ENCODE data around the gene ZNF154. TPM values are rescaled to one million over a fixed set of nuclear protein-coding genes. Genes with fewer than 3 reads are reported as not detected.

Gene ZNF154
- total RNA-seq, 4 donors from 2014 or later, result 1.1 to 2.2 (median 1.8) TPM

- intact Hi-C loops (cut with DNase I; ENCODE audit: low total_unique reads) (no loop called here), in situ Hi-C loops (cut with MboI; ENCODE audit: low pct_ligation_motif_present in 1 of 4, low pct_unique_long_range_greater_than_20kb in 1 of 4, low sequenced_read_pairs in 3 of 4) (no loop called here)
- WGBS, 2 donors (ENCODE audit: low coverage in 1 of 2), result 86 to 95% methylated on average over 1 to 6 of the region's 6 CpGs
- H3K36me3 ChIP-seq, result peaks cover 1 to 50% (median 28%) of the 10 kb centered on the region in 4 donors
- H3K4me1 ChIP-seq, result peaks cover 0 to 1% (median under 1%) of the 10 kb centered on the region in 4 donors
- no peaks in the 10 kb centered on the region for H3K27me3 ChIP-seq
- no peak overlapping the region for H3K4me3 ChIP-seq
- no peak for TF ChIP-seq POLR2AphosphoS5 (IDR thresholded peaks at IDR 0.05)
- TF ChIP-seq CTCF (IDR thresholded peaks at IDR 0.05), result no peak
- TF ChIP-seq EP300 (IDR thresholded peaks at IDR 0.05; ENCODE audit: low read depth), result no peak
- no peak for TF ChIP-seq POLR2A (IDR thresholded peaks at IDR 0.05)
- H3K9me3 ChIP-seq, result peaks cover 66 to 97% of the 10 kb centered on the region in 2 donors
- no peak for DNase-seq
- no peak overlapping the region for H3K27ac ChIP-seq
These were observed 20.8 kb downstream of the ZNF154 start for GRCh38 chr19:57688011-57688763.

GRCh38 chr19:57687363-57688010, 21.5 kb downstream of the ZNF154 start:
- peaks cover 66 to 93% of the 10 kb centered on the region in 2 donors for H3K9me3 ChIP-seq

GRCh38 chr19:57686727-57687126, 22.3 kb downstream of the ZNF154 start:
- TF ChIP-seq EP300 (IDR thresholded peaks at IDR 0.05; ENCODE audit: low read depth) (no peak), POLR2AphosphoS5 (IDR thresholded peaks at IDR 0.05) (no peak)
- Histone ChIP-seq H3K4me1 (peaks cover 4 to 11% (median 10%) of the 10 kb centered on the region in 4 donors), H3K27ac (no peak overlapping the region), H3K27me3 (no peaks in the 10 kb centered on the region), H3K4me3 (no peak overlapping the region), H3K9me3 (peaks cover 63 to 88% of the 10 kb centered on the region in 2 donors), H3K36me3 (peaks cover 1 to 50% (median 28%) of the 10 kb centered on the region in 4 donors)
- 100% methylated on average over 1 to 3 of the region's 3 CpGs for WGBS, 2 donors (ENCODE audit: low coverage in 1 of 2)
- in situ Hi-C loops (cut with MboI; ENCODE audit: low pct_ligation_motif_present in 1 of 4, low pct_unique_long_range_greater_than_20kb in 1 of 4, low sequenced_read_pairs in 3 of 4) (no loop called here), intact Hi-C loops (cut with DNase I; ENCODE audit: low total_unique reads) (no loop called here)
- no peak for DNase-seq

More at GRCh38 chr19:57687363-57688010, 21.5 kb downstream of the ZNF154 start:
- in situ Hi-C loops (cut with MboI; ENCODE audit: low pct_ligation_motif_present in 1 of 4, low pct_unique_long_range_greater_than_20kb in 1 of 4, low sequenced_read_pairs in 3 of 4) (no loop called here), intact Hi-C loops (cut with DNase I; ENCODE audit: low total_unique reads) (no loop called here)
- H3K27ac ChIP-seq, result no peak overlapping the region
- WGBS, 2 donors (ENCODE audit: low coverage in 1 of 2), result 92 to 98% methylated on average over 4 to 12 of the region's 12 CpGs
- no peak for DNase-seq
- TF ChIP-seq POLR2A (IDR thresholded peaks at IDR 0.05) (no peak), EP300 (IDR thresholded peaks at IDR 0.05; ENCODE audit: low read depth) (no peak), CTCF (IDR thresholded peaks at IDR 0.05) (no peak), POLR2AphosphoS5 (IDR thresholded peaks at IDR 0.05) (no peak)
- no peak overlapping the region for H3K4me3 ChIP-seq
- peaks cover 1 to 50% (median 28%) of the 10 kb centered on the region in 4 donors for H3K36me3 ChIP-seq
- peaks cover 4 to 8% (median 8%) of the 10 kb centered on the region in 4 donors for H3K4me1 ChIP-seq
- H3K27me3 ChIP-seq, result no peaks in the 10 kb centered on the region

GRCh38 chr19:57682226-57682766, 26.7 kb downstream of the ZNF154 start:
- no peak for TF ChIP-seq POLR2A (IDR thresholded peaks at IDR 0.05)
- TF ChIP-seq EP300 (IDR thresholded peaks at IDR 0.05; ENCODE audit: low read depth), result no peak
- TF ChIP-seq CTCF (IDR thresholded peaks at IDR 0.05), result no peak
- TF ChIP-seq POLR2AphosphoS5 (IDR thresholded peaks at IDR 0.05), result no peak
- in situ Hi-C loops (cut with MboI; ENCODE audit: low pct_ligation_motif_present in 1 of 4, low pct_unique_long_range_greater_than_20kb in 1 of 4, low sequenced_read_pairs in 3 of 4) (no loop called here), intact Hi-C loops (cut with DNase I; ENCODE audit: low total_unique reads) (no loop called here)
- H3K4me1 ChIP-seq, result peaks cover 4 to 14% (median 12%) of the 10 kb centered on the region in 4 donors
- peaks cover 27 to 50% of the 10 kb centered on the region in 2 donors for H3K9me3 ChIP-seq
- H3K4me3 ChIP-seq, result peak overlapping the region; percentile 37 to 94 (median 72)
- WGBS, 2 donors (ENCODE audit: low coverage in 1 of 2), result 12% methylated on average over 14 of the region's 19 CpGs; no CpG with 5 or more reads in 1 of the 2 donors
- DNase-seq, result no peak
- peaks cover 1 to 37% (median 21%) of the 10 kb centered on the region in 4 donors for H3K36me3 ChIP-seq
- peak overlapping the region; percentile 36 to 66 (median 44) for H3K27ac ChIP-seq
- H3K27me3 ChIP-seq, result no peaks in the 10 kb centered on the region

All from transverse colon (tissue), 4 donors.